ENCODE results near the gene SPAG16.

SPAG16 gene

DNA sequence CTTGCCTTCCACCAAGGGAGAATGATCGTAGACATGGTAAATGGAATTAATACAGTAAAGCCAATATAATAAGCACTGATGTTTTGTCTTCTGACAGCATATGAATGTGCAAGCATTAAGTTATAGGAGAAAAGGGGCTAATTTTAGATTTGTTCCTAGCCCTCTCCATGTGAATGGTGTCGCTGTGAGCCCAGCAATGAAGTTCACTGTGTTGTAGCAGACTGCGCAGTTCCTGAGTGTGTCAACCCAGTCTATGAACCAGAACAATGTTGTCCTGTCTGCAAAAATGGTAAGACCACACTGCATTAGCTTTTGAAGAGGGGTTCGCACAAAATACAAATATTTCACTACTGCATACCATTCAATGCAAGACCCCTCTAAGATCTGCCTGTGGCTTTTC, 1152.2 kb downstream of the SPAG16 start:
- no peaks in the 10 kb centered on the region for H3K9me2 ChIP-seq (replicated peaks; ENCODE audit: low read depth, low read length)
- no peak overlapping the region for H3K4me2 ChIP-seq (ENCODE audit: low read depth, low read length, poor library complexity, severe bottlenecking)
- H3K4me3 ChIP-seq (ENCODE audit: low read length, poor library complexity, severe bottlenecking) = no peak overlapping the region
- no peaks in the 10 kb centered on the region for H3K79me2 ChIP-seq (ENCODE audit: insufficient read depth, low read length)
- no peaks in the 10 kb centered on the region for H3F3A ChIP-seq (ENCODE audit: low read depth)
- H3K36me3 ChIP-seq (ENCODE audit: insufficient read depth, low read length) = no peaks in the 10 kb centered on the region
- no peak overlapping the region for H2AFZ ChIP-seq (ENCODE audit: low read length)
- H3K4me1 ChIP-seq (ENCODE audit: insufficient read depth, low read length, poor library complexity, severe bottlenecking) = no peaks in the 10 kb centered on the region
- H3K27me3 ChIP-seq (ENCODE audit: insufficient read depth, low read length, poor library complexity, severe bottlenecking) = no peaks in the 10 kb centered on the region
- no peaks in the 10 kb centered on the region for H4K20me1 ChIP-seq (ENCODE audit: insufficient read depth, low read length, poor library complexity, severe bottlenecking)
- TF ChIP-seq EZH2phosphoT487 (IDR thresholded peaks at IDR 0.05; ENCODE audit: borderline replicate concordance) = no peak
- TF ChIP-seq, protein P1, sequence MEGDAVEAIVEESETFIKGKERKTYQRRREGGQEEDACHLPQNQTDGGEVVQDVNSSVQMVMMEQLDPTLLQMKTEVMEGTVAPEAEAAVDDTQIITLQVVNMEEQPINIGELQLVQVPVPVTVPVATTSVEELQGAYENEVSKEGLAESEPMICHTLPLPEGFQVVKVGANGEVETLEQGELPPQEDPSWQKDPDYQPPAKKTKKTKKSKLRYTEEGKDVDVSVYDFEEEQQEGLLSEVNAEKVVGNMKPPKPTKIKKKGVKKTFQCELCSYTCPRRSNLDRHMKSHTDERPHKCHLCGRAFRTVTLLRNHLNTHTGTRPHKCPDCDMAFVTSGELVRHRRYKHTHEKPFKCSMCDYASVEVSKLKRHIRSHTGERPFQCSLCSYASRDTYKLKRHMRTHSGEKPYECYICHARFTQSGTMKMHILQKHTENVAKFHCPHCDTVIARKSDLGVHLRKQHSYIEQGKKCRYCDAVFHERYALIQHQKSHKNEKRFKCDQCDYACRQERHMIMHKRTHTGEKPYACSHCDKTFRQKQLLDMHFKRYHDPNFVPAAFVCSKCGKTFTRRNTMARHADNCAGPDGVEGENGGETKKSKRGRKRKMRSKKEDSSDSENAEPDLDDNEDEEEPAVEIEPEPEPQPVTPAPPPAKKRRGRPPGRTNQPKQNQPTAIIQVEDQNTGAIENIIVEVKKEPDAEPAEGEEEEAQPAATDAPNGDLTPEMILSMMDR (conservative IDR thresholded peaks at IDR 0.05; ENCODE audit: low read length) = no peak
- no peak overlapping the region for H3K9ac ChIP-seq (ENCODE audit: low read depth, low read length, poor library complexity, severe bottlenecking)
- no peaks in the 10 kb centered on the region for H3K9me3 ChIP-seq (ENCODE audit: insufficient read depth, low read depth, low read length)

DNA sequence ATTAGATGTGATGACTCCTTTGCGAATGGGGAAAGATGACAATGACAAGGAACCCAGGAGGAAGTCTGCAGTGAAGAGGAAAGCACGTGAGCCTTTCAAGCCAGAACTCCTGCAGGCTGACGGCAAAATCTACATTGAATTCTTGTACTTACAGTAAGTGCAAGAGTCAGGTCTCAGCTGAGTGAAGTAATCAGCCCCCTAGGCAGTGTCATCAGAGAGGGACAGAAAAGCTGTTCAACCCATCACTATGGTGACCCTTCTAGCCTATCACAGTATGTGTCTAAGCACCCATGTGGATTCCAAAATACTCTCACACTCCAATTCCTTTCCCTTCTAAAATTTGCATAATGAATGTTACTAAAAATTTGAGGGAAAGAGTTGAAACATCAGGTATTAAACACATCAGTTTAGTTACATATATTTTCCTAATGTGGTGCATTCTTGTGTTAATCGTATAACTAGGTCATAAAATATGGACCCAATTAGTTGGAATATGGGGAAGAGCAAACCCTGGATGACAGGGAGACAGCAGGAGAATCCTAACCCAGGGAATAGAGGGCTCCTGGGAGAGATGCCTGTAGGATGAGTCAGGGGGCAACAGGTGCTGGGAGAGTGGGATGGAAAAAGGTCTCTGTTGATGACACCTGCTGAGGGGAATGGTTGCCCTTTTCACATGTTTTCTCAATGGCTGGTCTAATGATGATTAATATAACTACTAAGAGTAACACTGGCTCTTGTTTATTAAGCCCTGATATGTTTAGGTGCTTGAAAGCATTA, 1166.0 kb downstream of the SPAG16 start:
- Histone ChIP-seq H3K27me3 (ENCODE audit: insufficient read depth, low read length, poor library complexity, severe bottlenecking) (no peaks in the 10 kb centered on the region), H3K79me2 (ENCODE audit: insufficient read depth, low read length) (no peaks in the 10 kb centered on the region), H4K20me1 (ENCODE audit: insufficient read depth, low read length, poor library complexity, severe bottlenecking) (no peaks in the 10 kb centered on the region), H3K9me2 (replicated peaks; ENCODE audit: low read depth, low read length) (no peaks in the 10 kb centered on the region), H3K9ac (ENCODE audit: low read depth, low read length, poor library complexity, severe bottlenecking) (no peak overlapping the region), H3K4me2 (ENCODE audit: low read depth, low read length, poor library complexity, severe bottlenecking) (no peak overlapping the region), H3K36me3 (ENCODE audit: insufficient read depth, low read length) (no peaks in the 10 kb centered on the region), H3K9me3 (ENCODE audit: insufficient read depth, low read depth, low read length) (no peaks in the 10 kb centered on the region), H3F3A (ENCODE audit: low read depth) (no peaks in the 10 kb centered on the region), H3K4me1 (ENCODE audit: insufficient read depth, low read length, poor library complexity, severe bottlenecking) (no peaks in the 10 kb centered on the region), H3K4me3 (ENCODE audit: low read length, poor library complexity, severe bottlenecking) (no peak overlapping the region), H2AFZ (ENCODE audit: low read length) (no peak overlapping the region)
- no peak for TF ChIP-seq EZH2phosphoT487 (IDR thresholded peaks at IDR 0.05; ENCODE audit: borderline replicate concordance)
- TF ChIP-seq, protein P1 (conservative IDR thresholded peaks at IDR 0.05; ENCODE audit: low read length) = no peak

DNA sequence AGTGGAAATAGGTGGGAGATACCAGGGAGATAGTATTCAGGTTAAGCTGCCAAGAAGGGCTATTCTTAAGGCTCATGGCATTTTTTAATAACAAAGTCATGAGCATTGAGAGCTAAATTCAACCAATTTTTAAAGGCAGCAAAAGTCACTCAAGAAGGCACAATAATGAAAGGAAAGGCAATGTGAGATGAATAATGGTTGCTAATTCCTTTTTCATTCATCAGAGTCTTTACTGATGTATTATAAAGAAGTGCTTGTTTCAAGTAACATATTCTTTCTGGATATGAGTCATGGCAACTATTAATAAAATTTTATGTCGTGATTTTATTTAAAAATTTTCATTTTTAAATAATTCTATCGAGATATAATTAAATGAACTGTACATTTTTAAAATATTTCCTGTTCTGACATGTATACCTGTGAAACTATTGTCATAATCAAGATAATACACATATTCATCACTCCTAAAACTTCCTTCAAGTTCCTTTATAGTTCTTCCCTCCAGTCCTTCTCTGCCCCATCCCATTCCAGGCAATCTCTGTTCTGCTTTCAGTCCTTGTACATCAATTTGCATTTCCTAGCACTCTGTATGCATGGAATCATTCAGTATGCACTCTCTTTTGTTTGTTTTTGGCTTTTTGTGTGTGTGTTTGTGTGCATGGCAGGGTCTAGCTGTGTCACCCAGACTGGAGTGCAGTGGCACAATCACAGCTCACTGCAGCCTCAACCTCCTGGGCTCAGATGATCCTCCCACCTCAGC, 1167.4 kb downstream of the SPAG16 start:
- Histone ChIP-seq H3K79me2 (ENCODE audit: insufficient read depth, low read length) (no peaks in the 10 kb centered on the region), H3K9me3 (ENCODE audit: insufficient read depth, low read depth, low read length) (no peaks in the 10 kb centered on the region), H3K36me3 (ENCODE audit: insufficient read depth, low read length) (no peaks in the 10 kb centered on the region), H3K4me3 (ENCODE audit: low read length, poor library complexity, severe bottlenecking) (no peak overlapping the region), H4K20me1 (ENCODE audit: insufficient read depth, low read length, poor library complexity, severe bottlenecking) (no peaks in the 10 kb centered on the region), H3K27me3 (ENCODE audit: insufficient read depth, low read length, poor library complexity, severe bottlenecking) (no peaks in the 10 kb centered on the region), H3K4me1 (ENCODE audit: insufficient read depth, low read length, poor library complexity, severe bottlenecking) (no peaks in the 10 kb centered on the region), H3K9ac (ENCODE audit: low read depth, low read length, poor library complexity, severe bottlenecking) (no peak overlapping the region), H3F3A (ENCODE audit: low read depth) (no peaks in the 10 kb centered on the region), H2AFZ (ENCODE audit: low read length) (no peak overlapping the region), H3K4me2 (ENCODE audit: low read depth, low read length, poor library complexity, severe bottlenecking) (no peak overlapping the region), H3K9me2 (replicated peaks; ENCODE audit: low read depth, low read length) (no peaks in the 10 kb centered on the region)
- TF ChIP-seq EZH2phosphoT487 (IDR thresholded peaks at IDR 0.05; ENCODE audit: borderline replicate concordance) = no peak
- TF ChIP-seq, protein P1 (conservative IDR thresholded peaks at IDR 0.05; ENCODE audit: low read length) = no peak
